Measurements from ENCODE around the gene LRRC63.

LRRC63 gene

GRCh38 chr13:46198696-46199193 is 13.0 kb upstream of the LRRC63 start (continued):
- TF ChIP-seq ZNF354C (tag by site-specific recombination; IDR thresholded peaks at IDR 0.05; ENCODE audit: borderline replicate concordance, low read depth): no peak

GRCh38 chr13:46202188-46202795 is 9.4 kb upstream of the LRRC63 start:
- no peaks in the 10 kb centered on the region for H3K4me1 ChIP-seq (ENCODE audit: control insufficient read depth, insufficient read depth, low read length)
- ChIA-PET CTCF (interaction anchor here (1.5 kb wide), 1 partner anchor 19 kb away, joined by 4 read pairs; no protein-coding TSS in a partner anchor), POLR2A (no interaction called here)
- H3K9me3 ChIP-seq (ENCODE audit: control insufficient read depth, insufficient read depth, low read depth, low read length): no peaks in the 10 kb centered on the region
- H3K4me3 ChIP-seq (ENCODE audit: low read depth, low read length): no peak overlapping the region
- H3K36me3 ChIP-seq (ENCODE audit: control insufficient read depth in 2 of 2, insufficient read depth in 1 of 2, low read length in 2 of 2): no peaks in the 10 kb centered on the region
- no peak for TF ChIP-seq ZNF610 (tag by site-specific recombination; IDR thresholded peaks at IDR 0.05; ENCODE audit: borderline replicate concordance)
- no peak for TF ChIP-seq ZNF19 (tag by site-specific recombination; IDR thresholded peaks at IDR 0.05; ENCODE audit: low read depth)
- no peak for TF ChIP-seq KLF8 (tag by site-specific recombination; IDR thresholded peaks at IDR 0.05)
- TF ChIP-seq ZBTB8A (tag by site-specific recombination; IDR thresholded peaks at IDR 0.05): no peak
- no peak for TF ChIP-seq SP2 (tag by site-specific recombination; IDR thresholded peaks at IDR 0.05)
- TF ChIP-seq PRDM10 (tag by site-specific recombination; IDR thresholded peaks at IDR 0.05): no peak
- TF ChIP-seq GFI1B (tag by site-specific recombination; IDR thresholded peaks at IDR 0.05): no peak
- TF ChIP-seq ZNF248 (tag by site-specific recombination; IDR thresholded peaks at IDR 0.05): no peak
- no peak for TF ChIP-seq ZNF398 (tag by site-specific recombination; IDR thresholded peaks at IDR 0.05)
- no peak for TF ChIP-seq TRIM28 (IDR thresholded peaks at IDR 0.05; ENCODE audit: borderline replicate concordance, low read length)
- TF ChIP-seq ZNF449 (tag by site-specific recombination; IDR thresholded peaks at IDR 0.05): no peak
- no peak for TF ChIP-seq ZNF280C (tag by site-specific recombination; IDR thresholded peaks at IDR 0.05)
- TF ChIP-seq TSHZ1 (tag by site-specific recombination; IDR thresholded peaks at IDR 0.05; ENCODE audit: borderline replicate concordance): no peak
- no peak for TF ChIP-seq ZNF148 (tag by site-specific recombination; IDR thresholded peaks at IDR 0.05; ENCODE audit: borderline replicate concordance)
- TF ChIP-seq HOXA7 (CRISPR knock-in tag; IDR thresholded peaks at IDR 0.05; ENCODE audit: borderline replicate concordance): no peak
- no peak overlapping the region for H3K27ac ChIP-seq (ENCODE audit: extremely low read depth, low read depth, low read length)
